ENCODE measurements around the gene CCDC148. TPM values are rescaled to one million over a fixed set of nuclear protein-coding genes. Genes with fewer than 3 reads are reported as not detected.
"Not testable (repeated sequence)": the region's sequence is repeated elsewhere in the genome, so short reads cannot be mapped to it uniquely, and the experiment has no call there.

The CCDC148 gene
- total and polyA plus RNA-seq, 12 donors = 0.07 to 1.4 (median 0.66) TPM

- Histone ChIP-seq H3K4me3 (no peak overlapping the region), H3K9me3 (peaks cover 0 to 9% (median 0%) of the 10 kb centered on the region in 11 donors), H3K27ac (peak overlapping the region in 5 of 10 donors; percentile 11 to 46 (median 25)), H3K4me1 (peaks cover 0 to 51% (median 24%) of the 10 kb centered on the region in 9 donors), H3K36me3 (peaks cover 0 to 3% (median 0%) of the 10 kb centered on the region in 9 donors), H3K27me3 (no peaks in the 10 kb centered on the region)
- no peak for TF ChIP-seq CTCF (IDR thresholded peaks at IDR 0.05)
- WGBS, 2 donors = 43 to 70% methylated on average over 3 of the region's 3 CpGs
- intact Hi-C loops (cut with DNase I) = no loop called here
- ATAC-seq (no peak), DNase-seq (no peak)
These were observed 20.6 kb upstream of the CCDC148 start for GRCh38 chr2:158477202-158477601.

GRCh38 chr2:158474526-158475011 is 18.0 kb upstream of the CCDC148 start:
- H3K4me1 ChIP-seq = peaks cover 0 to 45% (median 23%) of the 10 kb centered on the region in 9 donors
- ATAC-seq; intact Hi-C loops (cut with DNase I); DNase-seq; H3K27me3 ChIP-seq; H3K27ac ChIP-seq; H3K4me3 ChIP-seq; H3K9me3 ChIP-seq: not testable (repeated sequence)
- H3K36me3 ChIP-seq = peaks cover 0 to 29% (median 0%) of the 10 kb centered on the region in 9 donors
- WGBS, 2 donors = 84 to 93% methylated on average over 3 of the region's 3 CpGs

GRCh38 chr2:158473719-158474392 is 17.3 kb upstream of the CCDC148 start:
- H3K4me3 ChIP-seq = no peak overlapping the region
- H3K36me3 ChIP-seq = peaks cover 0 to 31% (median 0%) of the 10 kb centered on the region in 9 donors
- no peak overlapping the region for H3K27ac ChIP-seq
- ATAC-seq (no peak), DNase-seq (no peak)
- H3K27me3 ChIP-seq = no peaks in the 10 kb centered on the region
- TF ChIP-seq CTCF (IDR thresholded peaks at IDR 0.05) = no peak
- intact Hi-C loops (cut with DNase I) = no loop called here
- H3K4me1 ChIP-seq = peaks cover 0 to 38% (median 16%) of the 10 kb centered on the region in 9 donors
- WGBS, 2 donors = 79 to 85% methylated on average over 8 of the region's 8 CpGs
- peaks cover 0 to 9% (median 0%) of the 10 kb centered on the region in 11 donors for H3K9me3 ChIP-seq

- intact Hi-C loops (cut with DNase I); DNase-seq; H3K27ac ChIP-seq; H3K27me3 ChIP-seq; ATAC-seq; H3K9me3 ChIP-seq; H3K4me3 ChIP-seq: not testable (repeated sequence)
- Histone ChIP-seq H3K4me1 (peaks cover 0 to 32% (median 11%) of the 10 kb centered on the region in 9 donors), H3K36me3 (peaks cover 0 to 31% (median 0%) of the 10 kb centered on the region in 9 donors)
- WGBS, 2 donors = 99 to 100% methylated on average over 3 of the region's 3 CpGs
These were observed 16.7 kb upstream of the CCDC148 start for GRCh38 chr2:158473300-158473699.

GRCh38 chr2:158472829-158473228 is 16.3 kb upstream of the CCDC148 start:
- H3K27me3 ChIP-seq; H3K9me3 ChIP-seq; DNase-seq; intact Hi-C loops (cut with DNase I); H3K27ac ChIP-seq; H3K4me3 ChIP-seq; ATAC-seq: not testable (repeated sequence)
- WGBS, 2 donors = 97 to 98% methylated on average over 3 of the region's 3 CpGs
- Histone ChIP-seq H3K4me1 (peaks cover 0 to 28% (median 8%) of the 10 kb centered on the region in 9 donors), H3K36me3 (peaks cover 0 to 31% (median 0%) of the 10 kb centered on the region in 9 donors)

GRCh38 chr2:158467248-158467647 is 10.7 kb upstream of the CCDC148 start:
- intact Hi-C loops (cut with DNase I) = no loop called here
- Histone ChIP-seq H3K27ac (no peak overlapping the region), H3K9me3 (no peaks in the 10 kb centered on the region), H3K4me3 (no peak overlapping the region), H3K27me3 (no peaks in the 10 kb centered on the region), H3K36me3 (peaks cover 0 to 29% (median 0%) of the 10 kb centered on the region in 9 donors), H3K4me1 (peaks cover 0 to 16% (median 0%) of the 10 kb centered on the region in 9 donors)
- DNase-seq (no peak), ATAC-seq (no peak)
- 92 to 97% methylated on average over 4 of the region's 4 CpGs for WGBS, 2 donors
- TF ChIP-seq CTCF (IDR thresholded peaks at IDR 0.05) = no peak

Measured in heart right ventricle (tissue), 16 donors.